ENCODE measurements around the gene TMEM232. TPM values are rescaled to one million over a fixed set of nuclear protein-coding genes. Genes with fewer than 3 reads are reported as not detected.

TMEM232 gene
- total RNA-seq, 4 donors from 2014 or later, result 1.3 to 19.3 (median 7.1) TPM; not detected in 1

DNA sequence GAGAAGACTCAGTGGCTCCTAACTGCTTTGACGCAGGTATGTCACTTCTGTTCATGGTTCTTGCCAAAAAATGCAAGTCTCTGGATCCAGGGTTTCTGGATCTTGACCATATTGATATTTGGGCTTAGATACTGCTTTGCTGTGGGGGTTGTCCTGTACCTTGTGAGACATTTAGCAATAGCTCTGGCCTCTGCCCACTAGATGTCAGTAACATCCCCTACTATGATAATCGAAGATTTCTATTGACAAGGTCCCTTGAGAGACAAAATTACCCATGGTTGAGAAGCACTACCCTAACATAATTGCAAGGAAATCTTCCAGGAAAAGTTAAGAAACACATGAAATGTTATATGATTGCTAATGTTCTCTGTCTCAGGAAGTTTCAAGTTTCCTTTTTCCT is 285.4 kb downstream of the TMEM232 start:
- H3K4me3 ChIP-seq, result no peak overlapping the region
- no peaks in the 10 kb centered on the region for H3K27me3 ChIP-seq
- no peaks in the 10 kb centered on the region for H3K4me1 ChIP-seq
- DNase-seq, result no peak
- intact Hi-C loops (cut with DNase I; ENCODE audit: low total_unique reads), result no loop called here
- TF ChIP-seq CTCF (IDR thresholded peaks at IDR 0.05), result no peak
- no peak for TF ChIP-seq POLR2A (IDR thresholded peaks at IDR 0.05)
- H3K9me3 ChIP-seq, result no peaks in the 10 kb centered on the region
- no peaks in the 10 kb centered on the region for H3K36me3 ChIP-seq
- H3K27ac ChIP-seq, result no peak overlapping the region

DNA sequence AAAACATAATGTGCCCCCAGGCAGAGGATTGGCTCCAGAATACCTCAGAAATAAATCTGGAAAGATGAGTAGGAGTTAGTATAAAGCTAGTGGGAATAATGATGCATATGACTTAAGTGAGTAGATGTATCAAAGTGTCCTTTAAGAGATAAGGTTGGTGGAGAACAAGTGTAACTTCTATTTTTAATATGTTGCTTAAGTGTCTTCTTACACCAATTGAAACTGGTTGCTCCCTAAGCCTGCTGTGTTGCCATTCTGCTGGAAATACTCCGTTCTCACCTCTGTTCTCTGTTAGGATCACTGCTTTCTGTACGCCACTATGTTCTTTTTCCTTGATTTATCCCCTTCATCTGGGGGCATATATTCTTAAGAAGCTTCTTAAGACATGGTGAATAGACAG is 286.4 kb downstream of the TMEM232 start:
- Histone ChIP-seq H3K36me3 (no peaks in the 10 kb centered on the region), H3K9me3 (no peaks in the 10 kb centered on the region), H3K27ac (no peak overlapping the region), H3K4me3 (no peak overlapping the region), H3K4me1 (no peaks in the 10 kb centered on the region), H3K27me3 (no peaks in the 10 kb centered on the region)
- TF ChIP-seq POLR2A (IDR thresholded peaks at IDR 0.05) (no peak), CTCF (IDR thresholded peaks at IDR 0.05) (no peak)
- intact Hi-C loops (cut with DNase I; ENCODE audit: low total_unique reads), result no loop called here
- DNase-seq, result no peak

GRCh38 chr5:110439296-110439695 is 287.2 kb downstream of the TMEM232 start:
- H3K27ac ChIP-seq, result no peak overlapping the region
- H3K9me3 ChIP-seq, result no peaks in the 10 kb centered on the region
- H3K4me1 ChIP-seq, result no peaks in the 10 kb centered on the region
- intact Hi-C loops (cut with DNase I; ENCODE audit: low total_unique reads), result no loop called here
- no peak for DNase-seq
- no peaks in the 10 kb centered on the region for H3K27me3 ChIP-seq
- H3K4me3 ChIP-seq, result no peak overlapping the region
- TF ChIP-seq POLR2A (IDR thresholded peaks at IDR 0.05), result no peak
- no peak for TF ChIP-seq CTCF (IDR thresholded peaks at IDR 0.05)
- no peaks in the 10 kb centered on the region for H3K36me3 ChIP-seq

DNA sequence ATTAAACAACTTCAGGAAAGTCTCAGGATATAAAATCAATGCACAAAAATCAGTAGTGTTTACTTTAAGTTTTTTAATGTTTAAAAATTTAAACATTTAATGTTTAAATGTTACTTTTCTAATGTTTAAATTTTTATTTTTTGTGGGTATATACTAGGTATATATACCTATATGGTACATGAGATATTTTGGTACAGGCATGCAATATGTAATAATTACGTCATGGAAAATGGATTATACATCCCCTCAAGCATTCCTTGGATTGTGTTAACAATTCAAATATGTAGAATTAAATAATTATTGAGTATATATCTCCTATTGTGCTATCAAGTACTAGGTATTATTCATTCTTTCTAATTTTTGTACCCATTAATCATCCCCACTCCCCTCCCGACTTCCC is 291.3 kb downstream of the TMEM232 start:
- H3K4me3 ChIP-seq, result no peak overlapping the region
- TF ChIP-seq POLR2A (IDR thresholded peaks at IDR 0.05) (no peak), CTCF (IDR thresholded peaks at IDR 0.05) (no peak)
- no peaks in the 10 kb centered on the region for H3K9me3 ChIP-seq
- H3K36me3 ChIP-seq, result no peaks in the 10 kb centered on the region
- H3K4me1 ChIP-seq, result no peaks in the 10 kb centered on the region
- H3K27me3 ChIP-seq, result no peaks in the 10 kb centered on the region
- DNase-seq, result no peak
- no peak overlapping the region for H3K27ac ChIP-seq
- intact Hi-C loops (cut with DNase I; ENCODE audit: low total_unique reads), result no loop called here

GRCh38 chr5:110431603-110432002 is 294.9 kb downstream of the TMEM232 start:
- Histone ChIP-seq H3K36me3 (no peaks in the 10 kb centered on the region), H3K27me3 (no peaks in the 10 kb centered on the region), H3K27ac (no peak overlapping the region), H3K9me3 (no peaks in the 10 kb centered on the region), H3K4me1 (no peaks in the 10 kb centered on the region), H3K4me3 (no peak overlapping the region)
- no peak for DNase-seq
- intact Hi-C loops (cut with DNase I; ENCODE audit: low total_unique reads), result no loop called here
- TF ChIP-seq POLR2A (IDR thresholded peaks at IDR 0.05) (no peak), CTCF (IDR thresholded peaks at IDR 0.05) (no peak)
